Retinal pigment epithelial cell (primary cell): Measurements from ENCODE around the gene SLC35F5.
A peak's percentile ranks its signal among the peaks of the same experiment; 100 is the strongest.

Experiments used
- DNase-seq: peaks from one replicate; pipeline ENCODE4 v3.0.0-alpha.2; 2010; ENCODE audit warnings: low read depth
- H3K4me3 ChIP-seq: 2 replicates; pipeline ENCODE4 v1.5.1; 2011; ENCODE audit warnings: mild to moderate bottlenecking, low read length, control low read depth, moderate library complexity
- TF ChIP-seq, protein P1 (sequence below): conservative IDR thresholded peaks from 2 replicates; pipeline ENCODE4 v1.5.1; 2011; ENCODE audit warnings: low read depth, low read length, control low read depth, inconsistent platforms

The SLC35F5 gene

DNA sequence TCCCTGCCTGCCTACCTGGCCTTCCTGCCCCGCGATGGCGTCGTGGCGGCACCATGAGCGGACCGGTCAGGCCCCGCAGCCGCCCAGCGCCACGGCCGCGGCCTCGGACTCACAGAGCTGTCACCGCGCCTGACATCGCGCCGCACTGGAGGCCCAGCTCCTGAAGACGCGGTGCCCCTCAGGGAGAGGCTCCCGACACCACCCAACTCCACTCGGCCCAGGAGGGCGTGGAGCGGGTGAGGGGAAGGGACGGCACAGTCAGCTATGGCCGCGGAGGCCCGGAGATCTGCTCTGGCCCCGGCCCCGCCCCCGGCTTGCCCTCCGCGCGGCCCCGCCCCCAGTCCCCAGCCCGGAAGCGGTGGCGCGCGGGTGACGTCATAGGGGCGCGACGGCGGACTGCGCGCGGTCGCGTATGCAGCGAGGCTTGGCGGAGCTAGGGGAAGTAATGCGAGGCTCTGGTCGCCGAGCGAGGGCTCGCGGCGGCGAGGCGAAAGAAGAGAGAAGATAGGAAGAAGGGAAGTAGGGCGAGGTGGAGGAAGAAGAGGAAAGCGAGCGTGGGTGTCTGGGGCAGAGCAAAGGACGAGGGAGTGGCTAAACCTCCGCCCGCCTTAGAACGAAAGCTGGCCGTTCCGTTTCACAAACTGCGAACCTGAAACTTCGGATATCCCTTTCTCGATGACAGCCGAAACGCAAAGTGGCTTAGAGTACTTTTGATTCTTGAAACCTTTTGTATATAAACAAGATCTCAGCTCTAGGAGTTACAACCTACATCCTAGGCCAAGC lies at the start of gene SLC35F5:
SLC35F5 (minus strand) TSS at position 288 of the 783 bp plus-strand sequence; CDS start at position 55, 233 bp downstream.
- peak within 1 kb of the TSS; percentile 62 for H3K4me3 ChIP-seq
- TF ChIP-seq, protein P1, sequence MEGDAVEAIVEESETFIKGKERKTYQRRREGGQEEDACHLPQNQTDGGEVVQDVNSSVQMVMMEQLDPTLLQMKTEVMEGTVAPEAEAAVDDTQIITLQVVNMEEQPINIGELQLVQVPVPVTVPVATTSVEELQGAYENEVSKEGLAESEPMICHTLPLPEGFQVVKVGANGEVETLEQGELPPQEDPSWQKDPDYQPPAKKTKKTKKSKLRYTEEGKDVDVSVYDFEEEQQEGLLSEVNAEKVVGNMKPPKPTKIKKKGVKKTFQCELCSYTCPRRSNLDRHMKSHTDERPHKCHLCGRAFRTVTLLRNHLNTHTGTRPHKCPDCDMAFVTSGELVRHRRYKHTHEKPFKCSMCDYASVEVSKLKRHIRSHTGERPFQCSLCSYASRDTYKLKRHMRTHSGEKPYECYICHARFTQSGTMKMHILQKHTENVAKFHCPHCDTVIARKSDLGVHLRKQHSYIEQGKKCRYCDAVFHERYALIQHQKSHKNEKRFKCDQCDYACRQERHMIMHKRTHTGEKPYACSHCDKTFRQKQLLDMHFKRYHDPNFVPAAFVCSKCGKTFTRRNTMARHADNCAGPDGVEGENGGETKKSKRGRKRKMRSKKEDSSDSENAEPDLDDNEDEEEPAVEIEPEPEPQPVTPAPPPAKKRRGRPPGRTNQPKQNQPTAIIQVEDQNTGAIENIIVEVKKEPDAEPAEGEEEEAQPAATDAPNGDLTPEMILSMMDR: no peak
- peak; percentile 56 for DNase-seq

GRCh38 chr2:113799375-113799774 lies 42.9 kb upstream of the SLC35F5 start:
- no peak overlapping the region for H3K4me3 ChIP-seq
- no peak for DNase-seq
- TF ChIP-seq, protein P1: no peak

DNA sequence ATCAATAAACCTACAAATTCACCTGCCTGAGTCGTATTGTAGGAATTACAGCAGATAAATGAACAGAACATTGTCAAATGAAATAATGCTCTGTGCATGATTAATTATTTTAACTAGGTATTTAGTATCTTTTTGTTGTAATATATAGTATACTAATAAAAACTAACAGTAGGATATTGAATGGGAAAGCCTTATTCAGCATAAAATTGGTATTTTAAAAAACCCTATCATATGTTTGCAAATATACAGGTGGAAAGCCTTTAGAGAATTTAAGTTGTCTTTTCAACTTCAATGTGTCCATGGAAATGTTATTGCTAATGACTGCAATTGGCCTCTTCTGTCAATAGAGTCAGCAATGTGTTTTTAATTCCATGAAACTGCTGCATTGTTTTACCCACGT lies 40.8 kb upstream of the SLC35F5 start:
- H3K4me3 ChIP-seq: no peak overlapping the region
- no peak for DNase-seq
- TF ChIP-seq, protein P1: no peak

GRCh38 chr2:113796592-113797175 lies 40.2 kb upstream of the SLC35F5 start:
- H3K4me3 ChIP-seq: no peak overlapping the region
- TF ChIP-seq, protein P1: no peak
- no peak for DNase-seq

DNA sequence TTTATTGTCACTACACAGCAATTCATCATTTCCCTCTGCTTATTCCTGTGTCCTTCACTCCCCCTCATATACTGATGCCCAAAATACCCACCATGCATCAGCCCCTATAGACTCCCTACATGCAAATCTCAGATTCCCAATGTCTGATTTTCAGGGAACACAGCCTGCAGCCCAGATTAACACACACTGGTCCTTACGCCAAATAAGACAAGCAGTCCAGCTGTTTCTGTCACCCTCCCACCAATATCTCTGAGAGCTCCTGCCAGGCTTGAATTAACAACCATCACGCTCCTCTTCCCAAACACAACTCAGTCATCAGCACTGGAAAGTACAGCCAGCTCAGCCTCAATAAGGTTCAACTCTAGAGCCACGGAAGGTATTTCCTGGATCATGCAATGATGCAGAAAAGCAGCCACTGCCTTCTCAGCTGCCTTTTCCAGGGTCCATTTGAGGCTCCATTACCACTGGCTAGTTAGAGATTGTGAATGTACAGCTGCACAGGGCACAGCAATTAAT lies 39.0 kb upstream of the SLC35F5 start:
- no peak for DNase-seq
- TF ChIP-seq, protein P1: no peak
- H3K4me3 ChIP-seq: no peak overlapping the region

DNA sequence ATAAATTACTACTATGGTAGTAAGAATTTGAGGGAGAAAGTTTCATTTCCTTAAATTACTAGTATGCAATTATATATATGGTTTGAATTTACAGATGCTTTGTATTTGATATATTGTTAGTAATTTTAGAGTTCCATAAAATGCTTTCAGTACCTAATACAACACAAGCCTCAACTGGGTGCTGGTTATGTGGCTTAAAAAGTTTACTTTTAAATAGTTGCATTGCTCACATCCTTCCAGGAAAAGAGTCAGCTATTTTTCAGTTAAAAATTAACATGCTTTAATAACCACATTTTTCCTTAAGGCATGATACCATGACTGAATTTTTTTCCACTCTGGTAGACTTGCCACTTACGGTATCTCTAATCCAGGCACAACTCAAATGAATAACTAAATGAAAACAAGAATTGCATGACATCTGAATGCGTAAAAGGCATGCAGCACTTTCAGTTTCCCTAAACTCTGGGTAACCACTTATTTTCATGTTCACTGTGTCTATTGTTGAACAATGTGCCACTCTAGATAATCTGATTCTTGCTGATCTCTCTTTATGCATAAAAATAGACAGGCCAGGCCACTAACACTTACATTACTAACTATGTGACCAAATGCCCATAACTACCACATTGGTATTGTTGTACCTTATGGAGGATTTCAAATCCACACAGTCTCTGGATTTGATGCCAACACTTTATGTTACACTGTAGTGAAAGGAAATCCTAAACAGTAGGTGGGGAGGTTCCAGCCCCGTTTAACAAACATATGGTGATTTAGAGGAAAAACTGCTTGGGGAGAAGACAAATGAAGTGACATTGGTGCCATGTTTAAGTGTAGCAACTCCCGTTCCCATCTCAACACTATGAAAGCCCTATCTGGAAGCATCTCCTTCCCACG lies 35.5 kb upstream of the SLC35F5 start:
- TF ChIP-seq, protein P1: no peak
- DNase-seq: no peak
- H3K4me3 ChIP-seq: no peak overlapping the region
